C4-2B (cell line): ENCODE results near the gene ATF3.

Source experiments
- H3K27ac ChIP-seq: fragments of 450-650 bp; 2 replicates; pipeline ENCODE4 v1.5.1; 2017
- ZFX ChIP-seq: fragments of 450-650 bp; IDR thresholded peaks from 2 replicates; pipeline ENCODE4 v1.6.1; 2017
- TF ChIP-seq, protein P1 (sequence below): fragments of 450-650 bp; conservative IDR thresholded peaks from 2 replicates; pipeline ENCODE4 v1.5.1; 2017; ENCODE audit warnings: mild to moderate bottlenecking

The ATF3 gene

DNA sequence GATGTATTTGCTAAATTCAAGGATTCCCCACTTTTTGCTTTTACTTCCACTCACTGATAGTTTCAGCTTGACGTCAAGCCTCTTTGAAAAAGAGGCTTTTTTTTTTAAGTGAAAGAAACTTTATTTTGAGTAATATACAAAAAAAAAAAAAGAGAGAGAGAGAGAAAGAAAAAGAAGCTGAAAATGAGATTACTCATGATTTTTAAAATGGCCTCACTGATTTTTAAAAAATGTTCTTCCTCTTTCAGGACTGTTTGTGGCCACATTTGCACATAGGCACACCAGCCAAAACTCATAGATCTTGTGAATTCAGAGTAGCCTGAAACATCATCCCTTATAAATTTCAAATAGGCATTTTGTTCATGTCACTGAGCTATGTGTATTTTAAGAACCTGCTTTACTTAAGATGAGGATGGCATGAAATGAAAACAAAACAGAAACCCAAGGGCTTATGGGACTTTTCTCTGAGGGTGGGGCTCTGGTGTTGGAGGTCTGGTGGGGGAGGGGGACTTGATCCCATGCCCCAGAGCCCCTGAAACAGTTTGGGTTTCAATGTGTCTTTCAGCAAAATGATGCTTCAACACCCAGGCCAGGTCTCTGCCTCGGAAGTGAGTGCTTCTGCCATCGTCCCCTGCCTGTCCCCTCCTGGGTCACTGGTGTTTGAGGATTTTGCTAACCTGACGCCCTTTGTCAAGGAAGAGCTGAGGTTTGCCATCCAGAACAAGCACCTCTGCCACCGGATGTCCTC lies 6.1 kb downstream of the ATF3 start:
- no peak overlapping the region for H3K27ac ChIP-seq
- TF ChIP-seq, protein P1, sequence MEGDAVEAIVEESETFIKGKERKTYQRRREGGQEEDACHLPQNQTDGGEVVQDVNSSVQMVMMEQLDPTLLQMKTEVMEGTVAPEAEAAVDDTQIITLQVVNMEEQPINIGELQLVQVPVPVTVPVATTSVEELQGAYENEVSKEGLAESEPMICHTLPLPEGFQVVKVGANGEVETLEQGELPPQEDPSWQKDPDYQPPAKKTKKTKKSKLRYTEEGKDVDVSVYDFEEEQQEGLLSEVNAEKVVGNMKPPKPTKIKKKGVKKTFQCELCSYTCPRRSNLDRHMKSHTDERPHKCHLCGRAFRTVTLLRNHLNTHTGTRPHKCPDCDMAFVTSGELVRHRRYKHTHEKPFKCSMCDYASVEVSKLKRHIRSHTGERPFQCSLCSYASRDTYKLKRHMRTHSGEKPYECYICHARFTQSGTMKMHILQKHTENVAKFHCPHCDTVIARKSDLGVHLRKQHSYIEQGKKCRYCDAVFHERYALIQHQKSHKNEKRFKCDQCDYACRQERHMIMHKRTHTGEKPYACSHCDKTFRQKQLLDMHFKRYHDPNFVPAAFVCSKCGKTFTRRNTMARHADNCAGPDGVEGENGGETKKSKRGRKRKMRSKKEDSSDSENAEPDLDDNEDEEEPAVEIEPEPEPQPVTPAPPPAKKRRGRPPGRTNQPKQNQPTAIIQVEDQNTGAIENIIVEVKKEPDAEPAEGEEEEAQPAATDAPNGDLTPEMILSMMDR: no peak
- TF ChIP-seq ZFX: no peak

DNA sequence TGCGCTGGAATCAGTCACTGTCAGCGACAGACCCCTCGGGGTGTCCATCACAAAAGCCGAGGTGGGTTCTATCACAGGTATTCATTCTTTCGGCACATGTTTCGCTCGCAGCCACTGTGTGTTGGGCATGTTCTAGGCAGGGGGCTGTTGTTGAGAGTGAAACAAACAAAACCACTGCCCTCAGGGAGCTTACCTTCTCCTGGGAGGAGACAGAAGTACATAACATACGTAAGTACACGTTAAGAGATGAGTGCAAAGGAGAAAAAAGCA lies 6.6 kb downstream of the ATF3 start:
- no peak for TF ChIP-seq ZFX
- TF ChIP-seq, protein P1: no peak
- no peak overlapping the region for H3K27ac ChIP-seq

DNA sequence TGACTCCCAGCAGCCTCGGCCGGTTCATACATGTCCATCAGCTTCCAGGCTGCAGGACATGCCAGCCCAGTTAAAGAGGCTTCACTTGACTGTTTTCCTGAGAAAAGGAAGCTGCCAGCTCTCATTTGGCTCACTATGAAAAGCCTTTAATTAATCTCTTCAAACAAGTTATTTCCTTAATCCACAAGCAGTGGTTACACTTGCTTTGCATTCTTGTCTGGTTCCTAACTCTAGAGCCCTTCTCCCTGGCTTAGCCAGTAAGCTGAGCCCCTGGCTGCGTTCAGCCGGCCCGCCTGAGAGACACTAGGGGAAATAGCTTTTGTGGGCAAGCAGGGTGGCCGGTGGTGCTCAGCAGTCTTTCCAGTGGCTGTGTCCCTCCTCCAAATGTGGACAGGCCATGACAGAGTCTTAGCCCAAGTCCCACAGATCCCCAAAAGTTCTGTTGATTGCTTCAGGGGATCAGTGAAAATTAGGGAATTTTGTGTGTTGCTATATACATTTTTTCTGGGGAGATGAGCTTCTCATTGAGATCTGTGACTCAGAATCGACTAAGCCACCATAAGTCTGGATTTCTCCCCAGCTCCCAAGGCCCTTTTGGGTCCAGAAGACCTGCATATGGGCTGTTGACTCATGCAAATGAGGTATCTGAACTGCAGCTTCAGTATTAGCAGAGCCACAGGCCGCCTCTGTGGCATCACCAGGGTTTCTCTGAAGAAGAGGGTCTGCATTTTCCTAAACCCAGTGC lies 10.1 kb downstream of the ATF3 start:
- H3K27ac ChIP-seq: no peak overlapping the region
- TF ChIP-seq, protein P1: no peak
- no peak for TF ChIP-seq ZFX

DNA sequence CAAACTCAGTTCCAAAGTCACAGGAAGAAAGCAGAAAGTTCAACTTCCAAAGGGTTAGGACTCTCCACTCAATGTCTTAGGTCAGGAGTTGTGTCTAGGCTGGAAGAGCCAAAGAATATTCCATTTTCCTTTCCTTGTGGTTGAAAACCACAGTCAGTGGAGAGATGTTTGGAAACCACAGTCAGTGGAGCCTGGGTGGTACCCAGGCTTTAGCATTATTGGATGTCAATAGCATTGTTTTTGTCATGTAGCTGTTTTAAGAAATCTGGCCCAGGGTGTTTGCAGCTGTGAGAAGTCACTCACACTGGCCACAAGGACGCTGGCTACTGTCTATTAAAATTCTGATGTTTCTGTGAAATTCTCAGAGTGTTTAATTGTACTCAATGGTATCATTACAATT lies 11.7 kb downstream of the ATF3 start:
- TF ChIP-seq, protein P1: no peak
- no peak for TF ChIP-seq ZFX
- no peak overlapping the region for H3K27ac ChIP-seq

DNA sequence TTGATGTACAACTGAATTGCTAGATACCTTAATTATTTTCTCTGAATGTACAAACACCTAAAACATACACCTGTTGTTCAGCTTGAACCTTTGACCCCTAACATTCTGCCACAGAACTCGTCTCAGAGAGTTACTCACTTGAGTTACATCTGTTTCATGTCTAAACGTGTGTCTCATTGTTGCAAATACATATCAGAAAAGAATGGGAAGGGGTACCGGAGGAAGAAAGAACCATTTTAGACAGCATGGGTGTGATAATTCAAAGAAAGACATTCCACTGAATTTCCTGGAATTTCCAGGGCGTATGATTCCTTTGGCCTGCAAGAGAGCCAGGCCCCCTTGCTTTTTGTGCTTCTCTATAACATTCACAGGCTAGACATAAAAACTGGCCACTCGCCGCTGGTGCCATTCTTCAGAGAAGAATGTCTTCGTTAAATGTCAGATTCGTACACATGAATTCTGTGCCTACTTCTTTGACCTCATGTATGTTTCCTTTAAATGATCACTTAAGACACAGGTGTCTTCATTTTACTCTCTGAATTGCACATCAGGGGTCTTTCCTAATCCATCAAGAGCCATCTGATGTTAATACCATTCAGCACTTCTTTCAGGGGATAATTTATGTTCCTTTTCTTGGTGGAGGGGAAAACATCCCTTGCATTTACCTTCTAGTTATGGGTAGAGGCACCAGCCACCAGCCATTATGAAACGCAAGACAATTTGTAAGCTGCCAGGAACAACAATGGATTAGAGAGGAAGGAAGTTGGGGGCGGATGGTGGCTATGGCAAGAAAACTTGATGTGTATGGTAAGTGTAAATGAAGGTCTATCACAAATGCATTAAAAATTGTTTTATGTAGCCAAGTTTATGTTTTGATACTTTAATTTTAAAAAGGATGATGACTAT lies 12.7 kb downstream of the ATF3 start:
- H3K27ac ChIP-seq: no peak overlapping the region
- TF ChIP-seq, protein P1: no peak
- no peak for TF ChIP-seq ZFX

DNA sequence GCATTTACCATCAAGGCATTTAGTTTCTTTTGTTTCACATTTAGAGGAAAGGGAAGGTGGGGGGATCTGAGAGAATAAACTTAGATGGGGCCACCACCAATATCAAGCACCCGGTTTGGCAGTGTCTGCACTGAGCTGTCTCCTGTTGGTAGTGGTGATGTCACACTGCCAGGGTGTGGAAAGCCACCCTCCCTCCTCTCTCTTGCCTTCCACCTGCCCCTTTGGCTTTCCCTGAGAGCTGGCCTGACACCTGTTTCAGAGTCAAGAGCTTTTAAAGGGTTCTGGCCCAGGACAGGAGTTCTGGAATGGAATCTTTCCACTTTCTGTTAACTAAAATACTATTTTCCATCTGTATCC lies 13.4 kb downstream of the ATF3 start:
- TF ChIP-seq, protein P1: no peak
- no peak for TF ChIP-seq ZFX
- no peak overlapping the region for H3K27ac ChIP-seq

DNA sequence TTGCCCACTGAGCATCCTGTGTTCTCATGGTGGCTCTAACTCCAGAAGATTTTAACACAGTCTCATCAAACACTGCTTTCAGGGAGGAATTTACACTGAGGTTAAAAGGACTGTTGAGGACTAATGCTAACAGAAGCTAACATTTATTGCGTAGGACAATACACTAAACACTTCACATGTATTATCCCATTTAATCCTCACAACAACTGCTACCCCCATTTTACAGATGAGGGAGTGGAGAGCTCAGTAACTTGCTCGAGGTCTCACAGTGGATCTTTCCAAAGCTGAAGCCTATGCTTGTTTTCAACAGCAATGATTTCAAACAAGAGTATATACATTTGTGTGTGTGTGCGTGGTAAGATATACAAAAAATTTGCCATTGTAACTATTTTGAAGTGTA lies 13.9 kb downstream of the ATF3 start:
- TF ChIP-seq, protein P1: no peak
- no peak for TF ChIP-seq ZFX
- no peak overlapping the region for H3K27ac ChIP-seq
